SU-DHL-6 (cell line): ENCODE results near the gene TTC13.

Source experiments
- H2AFZ ChIP-seq: fragments of 200-600 bp; sonication (generic); 2 replicates; pipeline ENCODE4 v1.6.1; 2014; ENCODE audit warnings: low read depth, mild to moderate bottlenecking, moderate library complexity, mixed read lengths, antibody characterized with exemption, low read length; ENCODE audit not compliant: severe bottlenecking
- H3F3A ChIP-seq: fragments of 200-600 bp; shearing (Covaris generic); 2 replicates; pipeline ENCODE4 v1.6.0; 2016; ENCODE audit warnings: antibody characterized with exemption, mild to moderate bottlenecking; ENCODE audit not compliant: insufficient read depth
- H3K27ac ChIP-seq: fragments of 200-600 bp; sonication (generic); 2 replicates; pipeline ENCODE4 v1.5.1; 2016; ENCODE audit warnings: low read depth, mild to moderate bottlenecking, low read length, moderate library complexity, mixed read lengths
- H3K27me3 ChIP-seq: fragments of 200-600 bp; sonication (generic), shearing (Covaris generic); 2 replicates; pipeline ENCODE4 v1.6.0; 2014; ENCODE audit warnings: mild to moderate bottlenecking, low read length
- H3K36me3 ChIP-seq: fragments of 200-600 bp; sonication (generic); 2 replicates; pipeline ENCODE4 v1.6.1; 2014; ENCODE audit warnings: mild to moderate bottlenecking, low read length, mixed read lengths
- H3K4me2 ChIP-seq: fragments of 300-600, 200-600 bp; shearing (Covaris generic), sonication (generic); 2 replicates; pipeline ENCODE4 v1.6.0; 2014; ENCODE audit warnings: low read length, low read depth, mild to moderate bottlenecking; ENCODE audit not compliant: poor library complexity, severe bottlenecking
- H3K4me3 ChIP-seq: fragments of 200-600 bp; sonication (generic); 2 replicates; pipeline ENCODE4 v1.5.1; 2014; ENCODE audit warnings: antibody characterized with exemption, low read length, mild to moderate bottlenecking, mixed read lengths; ENCODE audit not compliant: insufficient read depth, poor library complexity, severe bottlenecking
- H3K79me2 ChIP-seq: fragments of 200-600 bp; sonication (generic); 2 replicates; pipeline ENCODE4 v1.6.1; 2014; ENCODE audit warnings: mild to moderate bottlenecking, low read length, moderate library complexity; ENCODE audit not compliant: insufficient read depth
- H3K9ac ChIP-seq: fragments of 200-600 bp; sonication (generic); 2 replicates; pipeline ENCODE4 v1.7.0; 2014; ENCODE audit warnings: mild to moderate bottlenecking, low read length
- H3K9me2 ChIP-seq: fragments of 200-600 bp; sonication (generic); replicated peaks from 2 replicates; pipeline ENCODE4 v1.6.1; 2014; ENCODE audit warnings: low read length; ENCODE audit not compliant: insufficient read depth
- H3K9me3 ChIP-seq: fragments of 200-600 bp; sonication (generic); 2 replicates; pipeline ENCODE4 v1.6.1; 2014; ENCODE audit warnings: low read length, mixed read lengths; ENCODE audit not compliant: insufficient read depth
- H4K20me1 ChIP-seq: fragments of 200-600 bp; sonication (generic); 2 replicates; pipeline ENCODE4 v1.6.1; 2014; ENCODE audit warnings: low read depth, mild to moderate bottlenecking, antibody characterized with exemption, low read length, moderate library complexity, mixed read lengths
- EZH2phosphoT487 ChIP-seq: fragments of 200-600 bp; sonication (generic), shearing (Covaris generic); conservative IDR thresholded peaks from 2 replicates; pipeline ENCODE4 v1.6.1; 2018; ENCODE audit warnings: mild to moderate bottlenecking, antibody characterized with exemption, low read length, moderate library complexity, mixed read lengths
- TF ChIP-seq, protein P1 (sequence below): fragments of 200-600 bp; sonication (generic); IDR thresholded peaks from one replicate; pipeline ENCODE4 v1.5.1; 2017; ENCODE audit warnings: antibody characterized with exemption, mild to moderate bottlenecking, low read length, moderate library complexity; ENCODE audit not compliant: insufficient read depth, poor library complexity, severe bottlenecking

The TTC13 gene

DNA sequence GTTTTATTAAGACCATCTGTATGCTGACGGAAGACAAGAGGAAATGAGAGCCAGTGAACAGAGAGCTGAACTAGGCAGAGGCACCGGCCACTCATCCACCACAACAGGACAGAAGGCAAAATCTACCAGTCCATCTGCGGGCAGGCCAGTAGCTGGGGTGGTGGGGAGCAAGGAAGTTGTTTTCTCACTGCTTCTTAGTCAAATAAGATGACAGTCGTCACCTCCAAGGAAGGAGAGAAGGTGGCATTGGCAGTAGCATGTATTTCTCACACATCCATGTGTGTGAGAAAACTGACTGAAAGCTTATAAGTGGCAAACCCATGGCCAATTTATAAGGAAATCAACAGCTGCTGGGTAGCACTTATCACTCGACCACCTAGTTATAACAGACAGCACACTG lies 8.2 kb downstream of the TTC13 start:
- Histone ChIP-seq H3K27me3 (no peaks in the 10 kb centered on the region), H3K79me2 (peaks cover 78% of the 10 kb centered on the region), H3K36me3 (no peaks in the 10 kb centered on the region), H3K9me2 (no peaks in the 10 kb centered on the region), H3K4me2 (no peak overlapping the region), H3F3A (0 out of 2 replicates have a peak, but pooled peaks cover 5% of the 10 kb centered on the region), H3K4me3 (no peak overlapping the region), H3K9me3 (no peaks in the 10 kb centered on the region), H3K9ac (no peak overlapping the region), H3K27ac (no peak overlapping the region), H2AFZ (no peak overlapping the region), H4K20me1 (no peaks in the 10 kb centered on the region; the same call in 1 of the 2 replicates)
- TF ChIP-seq, protein P1, sequence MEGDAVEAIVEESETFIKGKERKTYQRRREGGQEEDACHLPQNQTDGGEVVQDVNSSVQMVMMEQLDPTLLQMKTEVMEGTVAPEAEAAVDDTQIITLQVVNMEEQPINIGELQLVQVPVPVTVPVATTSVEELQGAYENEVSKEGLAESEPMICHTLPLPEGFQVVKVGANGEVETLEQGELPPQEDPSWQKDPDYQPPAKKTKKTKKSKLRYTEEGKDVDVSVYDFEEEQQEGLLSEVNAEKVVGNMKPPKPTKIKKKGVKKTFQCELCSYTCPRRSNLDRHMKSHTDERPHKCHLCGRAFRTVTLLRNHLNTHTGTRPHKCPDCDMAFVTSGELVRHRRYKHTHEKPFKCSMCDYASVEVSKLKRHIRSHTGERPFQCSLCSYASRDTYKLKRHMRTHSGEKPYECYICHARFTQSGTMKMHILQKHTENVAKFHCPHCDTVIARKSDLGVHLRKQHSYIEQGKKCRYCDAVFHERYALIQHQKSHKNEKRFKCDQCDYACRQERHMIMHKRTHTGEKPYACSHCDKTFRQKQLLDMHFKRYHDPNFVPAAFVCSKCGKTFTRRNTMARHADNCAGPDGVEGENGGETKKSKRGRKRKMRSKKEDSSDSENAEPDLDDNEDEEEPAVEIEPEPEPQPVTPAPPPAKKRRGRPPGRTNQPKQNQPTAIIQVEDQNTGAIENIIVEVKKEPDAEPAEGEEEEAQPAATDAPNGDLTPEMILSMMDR, result no peak
- TF ChIP-seq EZH2phosphoT487, result no peak

DNA sequence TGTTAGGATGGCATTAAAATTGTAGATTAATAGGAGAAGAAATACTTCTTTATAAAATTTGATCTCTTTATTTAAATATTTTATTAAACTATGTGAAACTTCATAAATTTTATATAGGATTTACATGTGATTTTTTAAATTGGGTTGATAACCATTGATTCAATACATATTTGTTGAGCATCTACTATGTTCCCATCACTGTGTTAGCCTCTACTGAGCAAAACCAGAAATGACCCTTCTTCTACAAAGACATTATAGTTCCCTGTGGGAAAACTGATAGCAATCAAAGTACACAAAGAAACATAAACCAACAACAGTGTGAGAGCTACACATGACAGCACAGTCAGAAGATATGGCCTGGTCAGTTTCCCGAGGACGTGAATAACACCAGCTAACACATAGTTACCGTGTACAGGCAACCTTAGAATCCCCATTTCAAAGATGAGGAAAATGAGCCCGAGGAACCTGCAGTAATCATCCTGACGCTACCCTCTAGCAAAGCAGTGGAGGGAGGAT lies 12.2 kb downstream of the TTC13 start:
- no peaks in the 10 kb centered on the region for H3F3A ChIP-seq
- H3K9ac ChIP-seq, result no peak overlapping the region
- H3K4me3 ChIP-seq, result no peak overlapping the region
- TF ChIP-seq, protein P1, result no peak
- no peak for TF ChIP-seq EZH2phosphoT487
- H2AFZ ChIP-seq, result no peak overlapping the region
- no peaks in the 10 kb centered on the region for H3K27me3 ChIP-seq
- no peak overlapping the region for H3K4me2 ChIP-seq
- H3K79me2 ChIP-seq, result peaks cover 77% of the 10 kb centered on the region
- H3K9me2 ChIP-seq, result no peaks in the 10 kb centered on the region
- no peaks in the 10 kb centered on the region for H3K9me3 ChIP-seq
- no peaks in the 10 kb centered on the region for H3K36me3 ChIP-seq
- no peaks in the 10 kb centered on the region for H4K20me1 ChIP-seq
- no peak overlapping the region for H3K27ac ChIP-seq

DNA sequence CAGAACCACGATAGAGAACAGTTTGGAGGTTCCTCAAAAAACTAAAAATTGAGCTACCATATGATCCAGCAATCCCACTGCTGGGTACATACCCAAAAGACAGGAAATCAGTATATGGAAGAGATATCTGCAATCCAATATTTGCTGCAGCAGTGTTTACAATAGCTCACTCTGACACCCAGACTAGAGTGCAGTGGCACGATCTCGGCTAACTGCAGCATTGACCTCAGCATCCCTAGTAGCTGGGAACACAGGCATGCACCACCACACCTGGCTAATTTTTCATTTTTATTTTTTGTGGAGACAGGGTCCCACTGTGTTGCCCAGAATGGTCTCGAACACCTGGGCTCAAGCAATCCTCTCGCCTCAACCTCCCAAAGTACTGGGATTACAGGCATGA lies 13.1 kb downstream of the TTC13 start:
- no peak overlapping the region for H3K9ac ChIP-seq
- H3K27me3 ChIP-seq, result no peaks in the 10 kb centered on the region
- H3K27ac ChIP-seq, result no peak overlapping the region
- no peak overlapping the region for H3K4me2 ChIP-seq
- no peaks in the 10 kb centered on the region for H3K9me2 ChIP-seq
- peaks cover 79% of the 10 kb centered on the region for H3K79me2 ChIP-seq
- H3F3A ChIP-seq, result no peaks in the 10 kb centered on the region
- no peak overlapping the region for H2AFZ ChIP-seq
- H3K4me3 ChIP-seq, result no peak overlapping the region
- no peaks in the 10 kb centered on the region for H4K20me1 ChIP-seq
- no peaks in the 10 kb centered on the region for H3K36me3 ChIP-seq
- TF ChIP-seq, protein P1, result no peak
- TF ChIP-seq EZH2phosphoT487, result no peak
- no peaks in the 10 kb centered on the region for H3K9me3 ChIP-seq
